GM18861 (cell line): ENCODE measurements around the gene DPP6.

ENCODE experiments used
- ATAC-seq: cut with Tn5 transposase; IDR thresholded peaks from one replicate; pipeline ENCODE4 v1.9.1; 2021; ENCODE audit not compliant: unreplicated experiment

Gene DPP6

GRCh38 chr7:154898973-154899855 lies 847.0 kb downstream of the DPP6 start:
- ATAC-seq, result no peak

GRCh38 chr7:154899862-154900261 lies 847.7 kb downstream of the DPP6 start:
- no peak for ATAC-seq

- no peak for ATAC-seq
Observed at GRCh38 chr7:154902600-154903082, 850.4 kb downstream of the DPP6 start.

- ATAC-seq, result no peak
Observed at GRCh38 chr7:154903083-154903731, 851.0 kb downstream of the DPP6 start.

- ATAC-seq, result no peak
Observed at GRCh38 chr7:154905146-154905545, 852.9 kb downstream of the DPP6 start.

- ATAC-seq, result no peak
Observed at GRCh38 chr7:154905615-154906014, 853.4 kb downstream of the DPP6 start.

- no peak for ATAC-seq
Observed at GRCh38 chr7:154906201-154906600, 854.0 kb downstream of the DPP6 start.

GRCh38 chr7:154906736-154907355 lies 854.6 kb downstream of the DPP6 start:
- ATAC-seq, result no peak

- ATAC-seq, result no peak
Observed at GRCh38 chr7:154907651-154908620, 855.7 kb downstream of the DPP6 start.

- ATAC-seq, result no peak
Observed at GRCh38 chr7:154909241-154910105, 857.3 kb downstream of the DPP6 start.

GRCh38 chr7:154910125-154910524 lies 857.9 kb downstream of the DPP6 start:
- ATAC-seq, result no peak

GRCh38 chr7:154910977-154911376 lies 858.8 kb downstream of the DPP6 start:
- no peak for ATAC-seq

- no peak for ATAC-seq
Observed at GRCh38 chr7:154911411-154911810, 859.2 kb downstream of the DPP6 start.

GRCh38 chr7:154911862-154912455 lies 859.8 kb downstream of the DPP6 start:
- ATAC-seq, result no peak

- no peak for ATAC-seq
Observed at GRCh38 chr7:154912871-154913637, 860.9 kb downstream of the DPP6 start.

GRCh38 chr7:154913638-154914307 lies 861.6 kb downstream of the DPP6 start:
- peak; percentile 97 for ATAC-seq

GRCh38 chr7:154914308-154914995 lies 862.3 kb downstream of the DPP6 start:
- ATAC-seq, result no peak
